Neural progenitor cell (in vitro differentiated cells): ENCODE data around the gene CPNE1. TPM values are rescaled to one million over a fixed set of nuclear protein-coding genes. Genes with fewer than 3 reads are reported as not detected.

Experiments used
- DNase-seq: peaks from one replicate; pipeline ENCODE4 v3.0.0-alpha.2; 2016; ENCODE audit warnings: low spot score
- H2AFZ ChIP-seq: fragments of 200-600 bp; sonication (generic); replicated peaks from 2 replicates; pipeline ENCODE4 v1.6.1; 2016; ENCODE audit warnings: antibody characterized with exemption
- H3F3A ChIP-seq: fragments of 200-600 bp; sonication (generic); 2 replicates; pipeline ENCODE4 v1.6.1; 2016; ENCODE audit warnings: antibody characterized with exemption, low read depth
- H3K27ac ChIP-seq: fragments of 200-600 bp; sonication (generic); 2 replicates; pipeline ENCODE4 v1.5.1; 2016; ENCODE audit warnings: mild to moderate bottlenecking
- H3K27me3 ChIP-seq: fragments of 200-600 bp; sonication (generic); 2 replicates; pipeline ENCODE4 v1.6.1; 2016; ENCODE audit warnings: mild to moderate bottlenecking, moderate library complexity
- H3K36me3 ChIP-seq: fragments of 200-600 bp; sonication (generic); 2 replicates; pipeline ENCODE4 v1.5.1; 2016
- H3K4me1 ChIP-seq: fragments of 200-600 bp; sonication (generic); 2 replicates; pipeline ENCODE4 v1.6.1; 2016; ENCODE audit warnings: mixed run types
- H3K4me2 ChIP-seq: fragments of 200-600 bp; sonication (generic); 2 replicates; pipeline ENCODE4 v1.6.1; 2016
- H3K4me3 ChIP-seq: fragments of 200-600 bp; sonication (generic); 2 replicates; pipeline ENCODE4 v1.5.1; 2016
- H3K79me2 ChIP-seq: fragments of 200-600 bp; sonication (generic); 2 replicates; pipeline ENCODE4 v1.6.1; 2016; ENCODE audit warnings: low read depth
- H3K9ac ChIP-seq: fragments of 200-600 bp; sonication (generic); 2 replicates; pipeline ENCODE4 v1.6.1; 2016
- H3K9me3 ChIP-seq: fragments of 200-600 bp; sonication (generic); 2 replicates; pipeline ENCODE4 v1.5.1; 2016; ENCODE audit warnings: low read depth
- H4K20me1 ChIP-seq: fragments of 200-600 bp; sonication (generic); 2 replicates; pipeline ENCODE4 v1.6.1; 2016; ENCODE audit warnings: low read depth
- H3K27ac Mint-ChIP-seq: 3 replicates; pipeline ENCODE4 v1.8.0; 2021; ENCODE audit warnings: mixed read lengths
- H3K27me3 Mint-ChIP-seq: 2 replicates; pipeline ENCODE4 v1.8.0; 2022; ENCODE audit warnings: low read depth, mild to moderate bottlenecking, inconsistent platforms, moderate library complexity, mixed read lengths; ENCODE audit not compliant: insufficient read depth
- H3K36me3 Mint-ChIP-seq: 3 replicates; pipeline ENCODE4 v1.8.0; 2021; ENCODE audit warnings: mixed read lengths
- H3K4me1 Mint-ChIP-seq: 3 replicates; pipeline ENCODE4 v1.8.0; 2021; ENCODE audit warnings: mixed read lengths
- H3K4me3 Mint-ChIP-seq: 3 replicates; pipeline ENCODE4 v1.8.0; 2021; ENCODE audit warnings: mild to moderate bottlenecking, moderate library complexity, mixed read lengths
- H3K9me3 Mint-ChIP-seq: 3 replicates; pipeline ENCODE4 v1.8.0; 2020; ENCODE audit warnings: mixed read lengths
- EZH2 ChIP-seq: fragments of 200-600 bp; sonication (generic); IDR thresholded peaks from 2 replicates; pipeline ENCODE4 v1.6.1; 2017; ENCODE audit warnings: antibody characterized with exemption, mild to moderate bottlenecking, moderate library complexity
- EZH2phosphoT487 ChIP-seq: fragments of 200-600 bp; sonication (generic); IDR thresholded peaks from 2 replicates; pipeline ENCODE4 v1.6.1; 2017; ENCODE audit warnings: antibody characterized with exemption
- total RNA-seq: library from RNA; depleted of rRNA; stranded (reverse); fragments of >200 nt; gene quantifications from 2 replicates; pipeline ENCODE4 v1.2.3, GENCODE V29; 2015; ENCODE audit warnings: low replicate concordance
- TF ChIP-seq, protein P1 (sequence below): fragments of 200-600 bp; sonication (generic); IDR thresholded peaks from 2 replicates; pipeline ENCODE4 v1.5.1; 2017; ENCODE audit warnings: antibody characterized with exemption, mild to moderate bottlenecking

Gene CPNE1
- total RNA-seq, 1 donor from 2014 or later, result 140 TPM

DNA sequence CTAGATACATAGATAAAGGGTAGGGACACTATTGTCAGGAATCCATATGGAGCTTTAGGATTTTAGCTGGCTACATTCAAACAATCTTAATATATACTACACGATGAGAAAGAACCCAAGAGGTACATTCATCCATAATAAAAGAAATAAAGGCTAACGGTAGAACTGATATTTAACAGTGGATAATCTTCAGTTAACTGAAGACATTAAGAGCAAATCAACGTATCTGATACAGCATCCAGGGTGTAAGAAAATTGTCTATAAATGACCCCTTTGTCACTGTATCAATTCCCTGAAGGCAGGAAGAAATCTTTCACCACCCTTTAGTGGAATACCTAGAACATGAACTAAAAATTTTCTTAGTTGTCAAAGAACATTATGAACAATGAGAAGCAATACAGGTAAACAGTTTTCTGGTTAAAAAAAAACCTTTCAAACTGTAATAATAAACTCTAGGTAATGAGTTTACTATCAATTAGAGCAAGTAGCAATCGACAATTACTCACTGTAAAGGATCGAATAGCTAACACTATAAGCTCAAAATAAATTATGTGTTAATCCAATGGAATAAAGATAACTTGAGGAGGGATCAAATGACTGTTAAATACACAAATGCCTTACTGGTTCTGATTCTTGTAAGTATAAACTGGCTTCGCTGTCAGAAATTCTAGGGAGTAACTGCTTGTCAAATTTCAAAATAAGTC is 46.3 kb upstream of the CPNE1 start:
- Histone ChIP-seq H3K9ac (no peak overlapping the region), H3K27ac (peak overlapping the region; percentile 44), H4K20me1 (peaks cover 94% of the 10 kb centered on the region), H3K4me2 (no peak overlapping the region), H3K27me3 (no peaks in the 10 kb centered on the region), H3K79me2 (peaks cover 96% of the 10 kb centered on the region), H3K36me3 (peaks cover 54% of the 10 kb centered on the region), H3K4me1 (no peaks in the 10 kb centered on the region), H2AFZ (no peak overlapping the region), H3K9me3 (no peaks in the 10 kb centered on the region), H3F3A (peaks cover 92% of the 10 kb centered on the region), H3K4me3 (no peak overlapping the region)
- no peak overlapping the region for H3K4me3 Mint-ChIP-seq
- DNase-seq, result no peak
- TF ChIP-seq EZH2phosphoT487 (no peak), EZH2 (no peak)
- TF ChIP-seq, protein P1, sequence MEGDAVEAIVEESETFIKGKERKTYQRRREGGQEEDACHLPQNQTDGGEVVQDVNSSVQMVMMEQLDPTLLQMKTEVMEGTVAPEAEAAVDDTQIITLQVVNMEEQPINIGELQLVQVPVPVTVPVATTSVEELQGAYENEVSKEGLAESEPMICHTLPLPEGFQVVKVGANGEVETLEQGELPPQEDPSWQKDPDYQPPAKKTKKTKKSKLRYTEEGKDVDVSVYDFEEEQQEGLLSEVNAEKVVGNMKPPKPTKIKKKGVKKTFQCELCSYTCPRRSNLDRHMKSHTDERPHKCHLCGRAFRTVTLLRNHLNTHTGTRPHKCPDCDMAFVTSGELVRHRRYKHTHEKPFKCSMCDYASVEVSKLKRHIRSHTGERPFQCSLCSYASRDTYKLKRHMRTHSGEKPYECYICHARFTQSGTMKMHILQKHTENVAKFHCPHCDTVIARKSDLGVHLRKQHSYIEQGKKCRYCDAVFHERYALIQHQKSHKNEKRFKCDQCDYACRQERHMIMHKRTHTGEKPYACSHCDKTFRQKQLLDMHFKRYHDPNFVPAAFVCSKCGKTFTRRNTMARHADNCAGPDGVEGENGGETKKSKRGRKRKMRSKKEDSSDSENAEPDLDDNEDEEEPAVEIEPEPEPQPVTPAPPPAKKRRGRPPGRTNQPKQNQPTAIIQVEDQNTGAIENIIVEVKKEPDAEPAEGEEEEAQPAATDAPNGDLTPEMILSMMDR, result no peak
- no peaks in the 10 kb centered on the region for H3K9me3 Mint-ChIP-seq
- H3K27me3 Mint-ChIP-seq, result no peaks in the 10 kb centered on the region
- no peaks in the 10 kb centered on the region for H3K4me1 Mint-ChIP-seq
- no peak overlapping the region for H3K27ac Mint-ChIP-seq
- H3K36me3 Mint-ChIP-seq, result peaks cover 34% of the 10 kb centered on the region

- Histone ChIP-seq H3K4me2 (no peak overlapping the region), H3K4me1 (no peaks in the 10 kb centered on the region), H3K36me3 (peaks cover 52% of the 10 kb centered on the region), H3K9me3 (no peaks in the 10 kb centered on the region), H3K27me3 (no peaks in the 10 kb centered on the region), H2AFZ (no peak overlapping the region), H3K27ac (peak overlapping the region; percentile 50), H3K4me3 (no peak overlapping the region), H3K79me2 (peaks cover 96% of the 10 kb centered on the region), H4K20me1 (peaks cover 94% of the 10 kb centered on the region), H3K9ac (no peak overlapping the region), H3F3A (peaks cover 94% of the 10 kb centered on the region)
- Mint-ChIP-seq H3K27me3 (no peaks in the 10 kb centered on the region), H3K4me1 (no peaks in the 10 kb centered on the region), H3K36me3 (peaks cover 30% of the 10 kb centered on the region), H3K9me3 (no peaks in the 10 kb centered on the region), H3K27ac (no peak overlapping the region), H3K4me3 (no peak overlapping the region)
- TF ChIP-seq EZH2 (no peak), EZH2phosphoT487 (no peak)
- TF ChIP-seq, protein P1, result no peak
- DNase-seq, result no peak
Measured at GRCh38 chr20:35710039-35710438, 45.3 kb upstream of the CPNE1 start.

DNA sequence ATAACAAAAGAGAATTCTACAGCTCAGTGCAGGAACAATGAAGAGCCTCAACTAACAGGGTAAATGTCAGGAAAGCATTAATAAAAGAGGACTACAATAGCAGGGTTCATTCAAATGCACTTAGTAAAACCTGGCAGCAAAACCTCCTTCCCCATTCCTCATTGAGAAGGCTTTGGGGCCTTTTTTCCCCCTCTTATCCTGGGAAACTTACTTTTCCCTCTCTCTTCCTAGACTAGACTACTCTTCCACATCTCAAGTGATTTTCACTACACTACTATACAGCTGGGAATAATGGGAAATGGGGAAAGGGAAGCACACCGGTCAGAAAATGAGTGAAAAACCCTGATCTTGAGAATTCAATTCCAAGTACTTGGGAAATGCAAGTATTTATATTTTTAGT is 44.6 kb upstream of the CPNE1 start:
- Mint-ChIP-seq H3K9me3 (no peaks in the 10 kb centered on the region), H3K27ac (no peak overlapping the region), H3K36me3 (peaks cover 30% of the 10 kb centered on the region), H3K4me3 (no peak overlapping the region), H3K4me1 (no peaks in the 10 kb centered on the region), H3K27me3 (no peaks in the 10 kb centered on the region)
- peak overlapping the region; percentile 5 for H3K9ac ChIP-seq
- H3K4me2 ChIP-seq, result no peak overlapping the region
- H3K9me3 ChIP-seq, result no peaks in the 10 kb centered on the region
- peak overlapping the region; percentile 50 for H3K27ac ChIP-seq
- no peaks in the 10 kb centered on the region for H3K27me3 ChIP-seq
- peaks cover 94% of the 10 kb centered on the region for H4K20me1 ChIP-seq
- H3K36me3 ChIP-seq, result peaks cover 57% of the 10 kb centered on the region
- no peaks in the 10 kb centered on the region for H3K4me1 ChIP-seq
- no peak overlapping the region for H2AFZ ChIP-seq
- no peak for DNase-seq
- H3K79me2 ChIP-seq, result peaks cover 90% of the 10 kb centered on the region
- TF ChIP-seq EZH2 (no peak), EZH2phosphoT487 (no peak)
- TF ChIP-seq, protein P1, result no peak
- H3K4me3 ChIP-seq, result no peak overlapping the region
- H3F3A ChIP-seq, result peaks cover 94% of the 10 kb centered on the region
